NCI-H524 (cell line): ENCODE measurements around the gene OSER1.

Experiments used
- DNase-seq, 2 experiments: peaks; one replicate each; lab custom pipeline; 2025; lab: John Stamatoyannopoulos, UW

The OSER1 gene

GRCh38 chr20:44174996-44175765 is 35.4 kb downstream of the OSER1 start:
- DNase-seq: no peak

DNA sequence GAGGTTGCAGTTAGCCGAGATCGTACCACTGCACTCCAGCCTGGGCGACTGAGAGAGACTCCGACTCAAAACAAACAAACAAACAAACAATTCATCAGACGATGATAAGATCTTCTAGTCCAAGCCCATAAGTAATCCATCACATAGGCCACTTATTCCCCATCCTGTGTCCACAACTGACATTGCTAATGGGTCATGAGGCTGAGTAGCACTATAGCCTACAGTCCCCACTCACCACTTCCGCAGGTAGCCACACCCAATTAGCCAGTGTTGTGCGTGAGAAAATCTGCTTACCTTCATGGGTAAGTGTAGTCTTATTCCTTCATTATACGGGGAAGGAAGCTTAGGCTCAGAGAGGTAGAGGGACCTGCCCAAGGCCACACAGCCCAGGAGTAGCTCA is 36.7 kb downstream of the OSER1 start:
- DNase-seq: no peak

DNA sequence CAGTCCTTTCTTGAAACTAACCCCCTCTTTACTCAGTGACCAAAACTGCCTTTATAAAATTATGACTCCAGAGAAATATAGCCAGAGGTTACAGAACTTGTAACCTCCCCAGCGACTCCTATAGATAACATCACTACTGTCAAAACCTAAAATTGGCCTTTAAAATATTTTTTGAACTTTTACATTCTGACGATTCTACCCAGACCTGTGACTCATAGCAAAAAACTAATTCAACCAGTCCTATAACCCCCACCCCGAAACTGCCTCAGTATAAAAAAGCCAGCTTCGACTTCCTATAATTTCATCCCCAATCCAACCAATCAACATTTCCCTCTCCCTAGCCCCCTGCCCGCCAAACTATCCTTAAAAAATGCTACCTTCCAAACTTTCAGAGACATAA is 37.5 kb downstream of the OSER1 start:
- DNase-seq: no peak

- no peak for DNase-seq
These were observed 38.0 kb downstream of the OSER1 start for GRCh38 chr20:44172572-44172950.

- DNase-seq: no peak
These were observed 38.6 kb downstream of the OSER1 start for GRCh38 chr20:44171775-44172571.

DNA sequence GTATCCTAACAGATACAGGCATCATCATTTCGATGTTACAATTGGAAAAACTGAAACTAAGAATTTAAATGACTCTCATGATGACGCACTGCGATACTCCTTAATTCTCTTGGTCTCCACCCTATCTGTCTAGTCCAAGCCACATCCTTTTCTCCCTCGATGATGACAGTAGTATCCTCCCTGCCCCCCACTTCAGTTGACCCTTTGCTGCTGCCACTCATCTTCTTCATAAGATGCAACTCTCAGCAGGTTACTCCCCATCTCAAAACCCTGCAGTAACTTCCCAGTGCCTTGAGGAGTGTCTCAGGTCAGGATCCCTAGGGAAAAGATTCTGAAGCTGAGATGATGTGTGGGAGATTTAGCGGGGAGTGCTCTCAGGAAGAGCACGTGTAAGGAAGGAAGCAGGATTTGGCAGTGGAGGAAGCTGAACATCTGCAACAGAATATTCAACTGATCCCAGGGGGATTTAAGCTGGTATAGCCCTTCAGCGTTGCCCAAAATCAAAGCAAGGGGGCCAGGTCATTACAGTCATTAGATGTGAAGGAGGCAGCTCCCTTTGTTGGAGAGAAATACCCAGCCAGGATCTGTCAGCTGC is 39.7 kb downstream of the OSER1 start:
- peak; percentile 15 to 48 for DNase-seq

DNA sequence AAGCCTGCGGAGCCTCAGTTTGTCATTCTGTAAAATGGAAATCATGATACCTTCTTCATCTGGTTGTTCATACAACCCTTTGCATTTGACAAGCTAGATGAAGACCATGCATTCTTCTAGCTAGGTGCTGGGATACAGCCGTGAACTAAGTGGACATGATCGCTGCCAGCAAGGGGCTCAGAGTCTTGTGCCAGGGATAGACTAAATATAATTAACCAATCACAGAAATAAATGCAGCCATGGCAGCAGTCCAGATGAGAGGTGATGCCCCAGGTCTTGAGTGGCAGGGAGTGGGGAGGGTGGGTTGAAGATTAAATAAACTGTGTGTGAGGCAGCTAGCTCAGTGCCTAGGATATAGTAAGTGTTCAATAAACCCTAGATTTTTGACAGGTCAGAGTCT is 42.8 kb downstream of the OSER1 start:
- no peak for DNase-seq

GRCh38 chr20:44166477-44166876 is 44.1 kb downstream of the OSER1 start:
- no peak for DNase-seq

DNA sequence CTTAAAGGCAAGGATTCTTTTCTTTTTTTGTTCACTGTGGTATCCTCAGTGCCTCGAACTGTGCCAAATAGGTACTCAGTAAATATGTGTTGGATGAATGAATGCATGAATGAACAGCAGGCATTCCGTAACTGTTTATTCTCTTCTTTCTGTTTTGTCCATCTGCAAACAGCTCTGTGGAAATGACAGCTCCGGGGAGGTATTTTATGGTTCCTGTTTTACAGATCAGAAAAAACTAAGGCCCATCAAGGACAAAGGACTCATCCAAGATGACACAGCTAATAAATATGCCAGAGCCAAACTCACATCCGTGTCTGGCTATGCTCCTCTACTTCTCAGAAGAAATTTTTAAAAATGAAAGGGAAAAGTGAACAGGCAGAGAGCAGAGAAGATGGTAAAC is 44.6 kb downstream of the OSER1 start:
- no peak for DNase-seq

DNA sequence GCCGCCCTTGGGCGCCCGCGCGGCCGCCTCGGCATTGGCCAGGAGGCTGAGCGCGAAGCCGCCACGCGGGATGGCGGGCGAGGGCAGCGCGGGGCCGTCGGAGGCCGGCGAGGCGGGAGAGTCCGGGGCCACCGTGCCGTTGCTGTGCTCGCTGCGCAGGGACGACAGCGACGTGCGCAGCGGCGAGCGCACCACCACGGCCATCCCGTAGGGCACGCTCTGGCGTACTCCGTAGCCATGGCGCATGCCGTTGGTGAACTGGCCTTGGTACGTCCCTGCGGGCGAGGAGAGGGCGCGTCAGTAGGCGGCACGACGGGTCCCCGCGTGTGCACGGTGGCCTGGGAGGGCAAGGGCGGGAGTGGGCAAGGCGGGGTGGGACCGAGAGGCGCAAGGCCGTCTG is 50.4 kb downstream of the OSER1 start:
- no peak for DNase-seq

DNA sequence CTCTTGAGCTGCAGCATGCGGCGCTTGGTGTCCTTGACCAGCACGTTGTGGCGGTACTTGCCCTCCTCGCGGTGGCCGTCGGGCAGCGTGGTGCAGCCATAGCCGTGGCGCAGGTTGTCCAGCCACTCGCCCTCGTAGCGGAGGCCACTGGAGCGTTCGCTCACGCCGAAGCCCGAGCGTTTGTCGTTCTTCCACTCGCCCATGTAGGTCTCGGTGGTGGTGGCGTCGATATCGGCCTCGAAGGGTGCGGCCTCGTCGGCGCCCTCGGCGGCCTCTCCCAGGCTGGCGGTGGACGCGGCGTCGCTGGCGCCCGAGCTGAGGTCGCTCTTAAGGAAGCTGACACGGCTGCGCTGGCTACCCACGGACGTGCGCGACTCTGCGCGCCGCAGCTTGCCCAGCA is 50.9 kb downstream of the OSER1 start:
- DNase-seq: no peak

DNA sequence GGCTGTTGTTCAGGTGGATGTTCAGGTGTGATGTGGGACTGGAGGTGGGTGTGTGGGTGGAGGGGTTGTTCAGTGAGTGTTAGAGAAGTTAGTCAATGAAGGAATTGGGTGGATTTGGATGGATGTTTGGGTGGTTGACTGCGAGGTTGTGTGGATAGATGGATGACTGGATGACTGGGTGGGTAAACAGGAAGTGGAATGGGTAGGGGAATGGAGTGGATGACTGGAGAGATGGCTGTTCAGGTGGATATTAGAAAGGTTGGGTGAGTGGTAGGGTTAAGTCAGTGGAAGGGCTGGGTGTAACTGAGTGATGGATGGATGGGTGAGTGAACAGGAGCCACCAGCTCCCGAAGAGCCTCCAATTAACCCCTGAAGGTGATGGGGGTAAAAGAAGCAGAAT is 51.4 kb downstream of the OSER1 start:
- no peak for DNase-seq

DNA sequence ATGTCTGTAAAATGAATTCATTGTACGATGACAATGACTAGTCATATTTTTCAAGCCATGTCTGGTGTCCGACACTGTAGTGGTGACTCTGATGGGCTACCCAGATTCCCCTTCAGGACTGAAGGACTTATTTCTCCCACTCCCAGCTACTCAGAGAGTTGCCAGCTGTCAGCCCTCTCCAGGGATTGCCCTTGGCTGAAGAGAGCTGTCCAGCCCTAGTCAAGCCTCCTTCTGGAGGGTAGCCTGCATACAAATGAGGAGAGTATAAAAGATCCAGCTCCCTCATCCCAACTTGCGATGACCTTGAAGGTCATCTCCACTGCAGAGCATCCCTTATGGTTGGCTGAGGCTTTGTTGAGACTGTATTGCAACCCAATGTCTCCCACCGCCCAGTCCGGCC is 53.5 kb downstream of the OSER1 start:
- DNase-seq: peak; percentile 23 to 29

GRCh38 chr20:44154521-44155001 is 56.0 kb downstream of the OSER1 start:
- no peak for DNase-seq

DNA sequence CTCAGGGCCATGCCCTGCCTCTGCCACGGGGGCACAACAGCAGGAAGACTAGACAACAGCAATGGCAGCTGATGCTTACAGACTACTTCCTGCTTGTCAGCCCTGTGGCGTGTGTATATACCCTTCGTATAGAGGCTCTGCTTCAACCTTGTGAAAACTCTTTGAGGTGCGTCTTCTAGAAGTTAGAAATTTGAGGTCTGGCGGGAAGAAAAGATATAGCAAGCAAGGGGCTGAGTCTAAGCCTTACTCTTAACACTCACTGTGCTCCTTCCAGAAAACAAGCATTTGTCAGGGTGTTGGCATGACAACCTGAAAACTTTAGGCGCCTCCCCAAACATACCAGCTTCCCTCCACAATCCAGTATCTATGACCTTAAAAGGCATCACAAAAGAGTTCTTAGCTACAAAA is 56.9 kb downstream of the OSER1 start:
- no peak for DNase-seq

DNA sequence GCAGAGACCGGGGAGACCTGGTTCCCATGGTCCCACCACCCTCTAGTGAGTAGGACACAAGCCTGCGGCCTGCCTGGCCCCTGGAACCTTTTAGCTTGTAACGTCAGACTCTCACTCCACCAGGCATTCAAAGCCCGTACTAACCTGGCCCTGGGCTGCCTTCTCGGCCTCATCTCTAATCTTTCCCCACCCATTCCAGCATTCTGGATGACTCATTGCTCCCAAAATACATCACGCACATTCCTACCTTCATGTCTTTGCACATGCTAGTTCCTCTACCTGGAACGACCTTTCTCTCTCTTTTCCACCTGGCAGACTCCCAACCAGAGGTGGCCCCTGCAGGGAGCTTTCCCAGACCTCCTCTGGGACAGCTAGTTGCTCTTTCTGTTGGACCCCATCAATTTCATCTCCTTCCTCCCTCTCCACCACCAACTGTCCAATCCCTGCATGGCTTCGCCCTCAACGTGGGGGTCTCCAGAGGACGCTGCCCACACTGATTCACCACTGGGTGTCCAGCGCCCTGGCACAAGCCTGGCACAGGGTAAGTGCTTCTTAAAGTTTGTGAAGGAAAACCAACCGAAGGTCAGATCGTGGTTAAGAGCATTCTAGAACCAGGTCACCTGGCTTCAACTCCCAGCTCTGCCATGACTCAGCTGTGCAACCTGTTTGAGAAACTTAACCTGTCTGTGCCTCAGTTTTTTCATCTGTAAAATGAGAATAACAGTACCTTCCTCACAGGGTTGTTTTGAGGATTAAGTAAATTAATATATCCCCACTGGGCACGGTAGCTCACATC is 58.8 kb downstream of the OSER1 start:
- DNase-seq: no peak

GRCh38 chr20:44146272-44146671 is 64.3 kb downstream of the OSER1 start:
- no peak for DNase-seq
